Measurements from ENCODE around the gene MAN1A2.

The MAN1A2 gene

GRCh38 chr1:117512728-117513321, 145.6 kb downstream of the MAN1A2 start:
- TF ChIP-seq CTCF (IDR thresholded peaks at IDR 0.05; ENCODE audit: insufficient read depth, low read length, poor library complexity, severe bottlenecking) = peak; percentile 47
- Histone ChIP-seq H3K36me3 (ENCODE audit: control insufficient read depth, insufficient read depth, low read length) (no peaks in the 10 kb centered on the region; the same call in none of the 2 replicates), H3K27me3 (replicated peaks; ENCODE audit: control insufficient read depth, insufficient read depth, low read length) (no peaks in the 10 kb centered on the region), H3K4me3 (replicated peaks; ENCODE audit: low read depth, low read length) (no peak overlapping the region)
- no peak for DNase-seq (ENCODE audit: extremely low read depth, insufficient read length)

DNA sequence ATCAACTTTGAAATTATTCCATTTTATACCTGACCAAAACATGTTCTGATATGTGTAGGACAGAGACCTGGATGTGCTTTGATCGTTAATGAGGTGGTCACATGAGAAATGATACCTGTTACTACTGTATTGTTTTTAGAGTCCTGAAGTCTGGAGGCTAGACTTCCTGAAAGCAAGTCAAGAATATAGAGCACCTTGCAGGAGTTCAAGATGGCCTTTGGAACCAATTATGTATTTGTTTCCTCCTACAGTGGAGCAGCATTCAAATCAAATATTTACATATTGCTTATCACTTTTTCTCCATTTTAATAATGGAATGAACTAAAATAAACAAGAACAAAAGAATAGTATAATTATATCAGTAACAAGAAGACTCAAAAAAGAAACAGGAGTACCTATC, 155.9 kb downstream of the MAN1A2 start:
- no peak for TF ChIP-seq CTCF (IDR thresholded peaks at IDR 0.05; ENCODE audit: insufficient read depth, low read length, poor library complexity, severe bottlenecking)
- no peak overlapping the region for H3K4me3 ChIP-seq (replicated peaks; ENCODE audit: low read depth, low read length)
- H3K36me3 ChIP-seq (ENCODE audit: control insufficient read depth, insufficient read depth, low read length) = no peaks in the 10 kb centered on the region; the same call in none of the 2 replicates
- DNase-seq (ENCODE audit: extremely low read depth, insufficient read length) = no peak
- H3K27me3 ChIP-seq (replicated peaks; ENCODE audit: control insufficient read depth, insufficient read depth, low read length) = no peaks in the 10 kb centered on the region

GRCh38 chr1:117527074-117527473, 159.8 kb downstream of the MAN1A2 start:
- Histone ChIP-seq H3K27me3 (replicated peaks; ENCODE audit: control insufficient read depth, insufficient read depth, low read length) (no peaks in the 10 kb centered on the region), H3K36me3 (ENCODE audit: control insufficient read depth, insufficient read depth, low read length) (no peaks in the 10 kb centered on the region; the same call in none of the 2 replicates), H3K4me3 (replicated peaks; ENCODE audit: low read depth, low read length) (no peak overlapping the region)
- no peak for TF ChIP-seq CTCF (IDR thresholded peaks at IDR 0.05; ENCODE audit: insufficient read depth, low read length, poor library complexity, severe bottlenecking)
- no peak for DNase-seq (ENCODE audit: extremely low read depth, insufficient read length)

DNA sequence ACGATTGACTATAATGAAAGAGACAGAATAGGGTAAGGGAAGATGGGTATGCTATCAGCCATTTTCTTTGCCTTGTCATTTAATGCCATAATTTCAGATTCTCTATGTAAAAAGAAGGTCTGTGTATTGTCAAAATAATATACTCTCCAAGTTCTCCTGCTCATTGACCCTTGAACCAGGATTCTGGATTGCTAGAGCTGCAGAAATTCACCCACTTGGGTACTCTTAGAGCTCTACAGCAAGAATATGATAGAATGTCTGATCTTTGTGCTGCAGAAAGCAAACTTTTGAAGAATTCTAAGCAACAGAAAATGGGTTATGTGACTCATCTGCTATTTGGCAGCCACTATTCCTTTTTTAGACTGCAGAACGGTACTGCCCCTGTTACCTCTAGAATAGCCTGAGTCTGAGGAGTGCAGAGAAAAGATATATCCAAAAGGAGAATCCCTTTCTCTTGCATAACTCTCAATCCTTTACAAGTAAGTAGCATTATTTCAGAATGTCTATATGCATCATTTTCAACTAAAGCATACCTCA, 160.4 kb downstream of the MAN1A2 start:
- H3K36me3 ChIP-seq (ENCODE audit: control insufficient read depth, insufficient read depth, low read length) = no peaks in the 10 kb centered on the region; the same call in none of the 2 replicates
- no peak for DNase-seq (ENCODE audit: extremely low read depth, insufficient read length)
- no peak for TF ChIP-seq CTCF (IDR thresholded peaks at IDR 0.05; ENCODE audit: insufficient read depth, low read length, poor library complexity, severe bottlenecking)
- no peak overlapping the region for H3K4me3 ChIP-seq (replicated peaks; ENCODE audit: low read depth, low read length)
- H3K27me3 ChIP-seq (replicated peaks; ENCODE audit: control insufficient read depth, insufficient read depth, low read length) = no peaks in the 10 kb centered on the region

DNA sequence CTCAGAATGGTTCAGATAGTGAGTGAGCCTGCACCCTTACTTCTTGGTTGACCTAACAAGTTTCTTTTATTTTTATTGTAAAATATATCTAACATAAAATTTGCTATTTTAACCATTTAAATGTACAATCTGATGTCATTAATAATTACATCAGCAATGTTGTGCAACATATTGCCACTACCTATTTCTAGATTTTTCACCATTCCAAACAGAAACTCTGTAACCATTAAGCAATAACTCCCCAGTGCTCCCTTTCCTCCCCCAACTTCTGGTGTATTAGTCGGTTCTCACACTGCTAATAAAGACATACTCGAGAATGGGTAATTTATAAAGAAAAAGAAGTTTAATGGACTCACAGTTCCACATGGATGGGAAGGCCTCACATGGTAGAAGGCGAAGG, 162.4 kb downstream of the MAN1A2 start:
- no peak for TF ChIP-seq CTCF (IDR thresholded peaks at IDR 0.05; ENCODE audit: insufficient read depth, low read length, poor library complexity, severe bottlenecking)
- DNase-seq (ENCODE audit: extremely low read depth, insufficient read length) = no peak
- no peaks in the 10 kb centered on the region for H3K27me3 ChIP-seq (replicated peaks; ENCODE audit: control insufficient read depth, insufficient read depth, low read length)
- no peak overlapping the region for H3K4me3 ChIP-seq (replicated peaks; ENCODE audit: low read depth, low read length)
- no peaks in the 10 kb centered on the region; the same call in none of the 2 replicates for H3K36me3 ChIP-seq (ENCODE audit: control insufficient read depth, insufficient read depth, low read length)

Measured in GM06990 (cell line).